ENCODE measurements around the gene HIGD1A. TPM values are rescaled to one million over a fixed set of nuclear protein-coding genes. Genes with fewer than 3 reads are reported as not detected.

Gene HIGD1A
- polyA plus RNA-seq, 1 donor (not counting 4 experiments of a cell fraction or from before 2014, with no cell fraction given): 443 TPM

DNA sequence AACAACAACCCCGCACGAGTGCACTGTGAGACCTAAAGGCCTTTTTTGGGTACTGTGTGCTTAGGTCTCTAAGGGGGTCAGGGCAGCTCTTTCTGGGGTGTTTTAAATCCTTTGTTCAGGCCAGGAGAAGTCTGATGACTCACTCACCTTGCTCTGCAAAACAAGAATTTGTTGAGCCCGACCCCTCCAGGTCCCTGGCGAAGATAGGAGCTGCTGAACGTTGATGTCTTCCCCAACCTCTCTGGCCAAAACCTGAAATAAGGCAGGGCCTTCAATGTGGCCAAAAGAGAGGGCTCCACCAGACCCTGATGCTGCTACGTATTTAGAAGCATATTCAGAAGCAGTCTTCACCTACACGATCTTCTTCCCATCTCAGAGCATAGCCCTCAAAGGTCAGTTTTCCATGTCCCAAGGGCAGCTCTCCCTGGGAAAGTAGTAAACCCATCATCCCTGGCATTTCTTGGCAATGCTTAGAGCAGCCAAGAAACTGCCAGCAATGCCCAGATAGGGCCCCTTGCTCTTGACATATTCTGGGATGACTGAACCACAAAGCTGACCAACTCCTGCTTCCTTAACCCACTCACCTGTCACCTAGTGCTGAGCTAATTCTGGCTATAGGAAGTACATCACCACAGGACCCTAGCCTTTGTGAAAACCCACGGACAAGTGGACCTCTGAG lies 58.4 kb downstream of the HIGD1A start:
- H3K9me3 ChIP-seq (ENCODE audit: control insufficient read depth, low read depth, low read length): no peaks in the 10 kb centered on the region
- no peak for FAIRE-seq
- TF ChIP-seq, protein P1, sequence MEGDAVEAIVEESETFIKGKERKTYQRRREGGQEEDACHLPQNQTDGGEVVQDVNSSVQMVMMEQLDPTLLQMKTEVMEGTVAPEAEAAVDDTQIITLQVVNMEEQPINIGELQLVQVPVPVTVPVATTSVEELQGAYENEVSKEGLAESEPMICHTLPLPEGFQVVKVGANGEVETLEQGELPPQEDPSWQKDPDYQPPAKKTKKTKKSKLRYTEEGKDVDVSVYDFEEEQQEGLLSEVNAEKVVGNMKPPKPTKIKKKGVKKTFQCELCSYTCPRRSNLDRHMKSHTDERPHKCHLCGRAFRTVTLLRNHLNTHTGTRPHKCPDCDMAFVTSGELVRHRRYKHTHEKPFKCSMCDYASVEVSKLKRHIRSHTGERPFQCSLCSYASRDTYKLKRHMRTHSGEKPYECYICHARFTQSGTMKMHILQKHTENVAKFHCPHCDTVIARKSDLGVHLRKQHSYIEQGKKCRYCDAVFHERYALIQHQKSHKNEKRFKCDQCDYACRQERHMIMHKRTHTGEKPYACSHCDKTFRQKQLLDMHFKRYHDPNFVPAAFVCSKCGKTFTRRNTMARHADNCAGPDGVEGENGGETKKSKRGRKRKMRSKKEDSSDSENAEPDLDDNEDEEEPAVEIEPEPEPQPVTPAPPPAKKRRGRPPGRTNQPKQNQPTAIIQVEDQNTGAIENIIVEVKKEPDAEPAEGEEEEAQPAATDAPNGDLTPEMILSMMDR (optimal IDR thresholded peaks at IDR 0.05 in 1 of 3, IDR thresholded peaks at IDR 0.05 in 1 of 3, conservative IDR thresholded peaks at IDR 0.05 in 1 of 3; ENCODE audit: extremely low read depth in 1 of 3, insufficient read depth in 2 of 3, low read length in 3 of 3): no peak
- TF ChIP-seq EZH2 (IDR thresholded peaks at IDR 0.05; ENCODE audit: low read length): no peak
- H2AFZ ChIP-seq (ENCODE audit: control insufficient read depth, low read length): no peak overlapping the region
- no peaks in the 10 kb centered on the region for H3K36me3 ChIP-seq (ENCODE audit: control insufficient read depth in 2 of 2, extremely low read depth in 1 of 2, insufficient read depth in 2 of 2, low read length in 2 of 2)
- no peak overlapping the region for H3K27ac ChIP-seq (ENCODE audit: control insufficient read depth, insufficient read depth, low read length)
- no peak overlapping the region for H3K9ac ChIP-seq (ENCODE audit: control insufficient read depth, extremely low read depth, insufficient read depth, low read length)
- H3K4me3 ChIP-seq (ENCODE audit: control insufficient read depth in 2 of 3, extremely low read depth in 1 of 3, insufficient read depth in 2 of 3, low read depth in 1 of 3, low read length in 3 of 3): no peak overlapping the region
- no peaks in the 10 kb centered on the region for H4K20me1 ChIP-seq (ENCODE audit: control insufficient read depth, extremely low read depth, insufficient read depth, low read length)
- dilution Hi-C loops (cut with MboI; ENCODE audit: extremely low pct_ligation_motif_present, low sequenced_read_pairs): no loop called here
- H3K27me3 ChIP-seq (ENCODE audit: control insufficient read depth, extremely low read depth, insufficient read depth, low read length): no peaks in the 10 kb centered on the region
- H3K4me1 ChIP-seq (ENCODE audit: control insufficient read depth, extremely low read depth, insufficient read depth, low read length): peaks cover 9% of the 10 kb centered on the region
- H3K4me2 ChIP-seq (ENCODE audit: control insufficient read depth, extremely low read depth, insufficient read depth, low read depth, low read length): no peak overlapping the region
- H3K79me2 ChIP-seq (ENCODE audit: control insufficient read depth, insufficient read depth, low read length): no peaks in the 10 kb centered on the region
- no peak for DNase-seq (ENCODE audit: low read depth, low spot score)
- H3K9me1 ChIP-seq (ENCODE audit: control insufficient read depth, extremely low read depth, insufficient read depth, low read length): no peaks in the 10 kb centered on the region

DNA sequence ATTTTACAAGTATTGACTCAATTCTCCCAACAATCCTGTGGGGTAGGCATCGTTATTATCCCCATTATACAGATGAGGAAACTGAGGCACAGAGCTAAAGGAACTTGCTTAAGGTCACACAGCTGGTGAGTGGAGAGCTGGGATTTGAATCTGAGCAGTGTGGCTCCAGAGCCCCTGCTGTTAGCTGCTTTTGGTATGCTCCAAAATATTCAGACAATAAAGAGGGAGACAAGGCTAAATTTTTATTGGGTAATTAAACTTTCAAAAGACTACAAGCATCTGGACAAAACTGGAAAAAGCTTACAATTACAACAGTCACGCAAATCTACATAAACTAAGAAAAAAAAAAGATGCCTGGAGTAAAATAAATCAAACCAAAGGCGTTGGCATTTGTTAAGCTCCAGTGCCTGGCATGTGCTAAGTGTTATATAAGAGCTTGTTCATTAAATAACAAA lies 59.0 kb downstream of the HIGD1A start:
- H3K9ac ChIP-seq (ENCODE audit: control insufficient read depth, extremely low read depth, insufficient read depth, low read length): no peak overlapping the region
- no peak for DNase-seq (ENCODE audit: low read depth, low spot score)
- no peaks in the 10 kb centered on the region for H3K9me1 ChIP-seq (ENCODE audit: control insufficient read depth, extremely low read depth, insufficient read depth, low read length)
- H4K20me1 ChIP-seq (ENCODE audit: control insufficient read depth, extremely low read depth, insufficient read depth, low read length): no peaks in the 10 kb centered on the region
- no peak overlapping the region for H3K27ac ChIP-seq (ENCODE audit: control insufficient read depth, insufficient read depth, low read length)
- peaks cover 9% of the 10 kb centered on the region for H3K4me1 ChIP-seq (ENCODE audit: control insufficient read depth, extremely low read depth, insufficient read depth, low read length)
- H3K9me3 ChIP-seq (ENCODE audit: control insufficient read depth, low read depth, low read length): no peaks in the 10 kb centered on the region
- H2AFZ ChIP-seq (ENCODE audit: control insufficient read depth, low read length): no peak overlapping the region
- FAIRE-seq: no peak
- no peaks in the 10 kb centered on the region for H3K36me3 ChIP-seq (ENCODE audit: control insufficient read depth in 2 of 2, extremely low read depth in 1 of 2, insufficient read depth in 2 of 2, low read length in 2 of 2)
- no peak overlapping the region for H3K4me2 ChIP-seq (ENCODE audit: control insufficient read depth, extremely low read depth, insufficient read depth, low read depth, low read length)
- dilution Hi-C loops (cut with MboI; ENCODE audit: extremely low pct_ligation_motif_present, low sequenced_read_pairs): no loop called here
- no peaks in the 10 kb centered on the region for H3K27me3 ChIP-seq (ENCODE audit: control insufficient read depth, extremely low read depth, insufficient read depth, low read length)
- TF ChIP-seq, protein P1 (optimal IDR thresholded peaks at IDR 0.05 in 1 of 3, IDR thresholded peaks at IDR 0.05 in 1 of 3, conservative IDR thresholded peaks at IDR 0.05 in 1 of 3; ENCODE audit: extremely low read depth in 1 of 3, insufficient read depth in 2 of 3, low read length in 3 of 3): no peak
- no peak for TF ChIP-seq EZH2 (IDR thresholded peaks at IDR 0.05; ENCODE audit: low read length)
- H3K79me2 ChIP-seq (ENCODE audit: control insufficient read depth, insufficient read depth, low read length): no peaks in the 10 kb centered on the region
- H3K4me3 ChIP-seq (ENCODE audit: control insufficient read depth in 2 of 3, extremely low read depth in 1 of 3, insufficient read depth in 2 of 3, low read depth in 1 of 3, low read length in 3 of 3): no peak overlapping the region
